ENCODE data around the gene OR13C8.

DNA sequence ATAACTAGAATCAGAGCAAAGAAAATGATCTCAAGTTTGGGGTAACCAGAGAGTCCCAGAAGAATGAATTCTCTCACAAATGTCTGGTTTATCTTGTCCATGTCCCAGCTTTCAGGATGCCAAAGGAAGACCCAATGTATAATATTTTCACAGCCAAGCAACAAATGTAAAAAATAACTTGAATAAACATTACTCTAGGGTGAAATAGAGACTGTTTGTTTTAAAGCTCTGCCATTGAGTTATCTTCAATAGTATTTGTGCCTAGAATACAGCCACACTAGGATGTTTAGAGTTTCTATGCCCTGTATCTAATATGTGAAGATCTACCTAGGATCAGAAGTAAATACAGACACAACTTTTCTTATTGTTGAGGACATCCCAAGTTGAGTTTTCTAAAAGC, 41.9 kb upstream of the OR13C8 start, which contains the start of gene OR13C4:
- TF ChIP-seq POLR2A (IDR thresholded peaks at IDR 0.05; ENCODE audit: low read length) (no peak), GATA1 (IDR thresholded peaks at IDR 0.05; ENCODE audit: low read depth, low read length) (no peak)

All from erythroblast (primary cell).